H1 (cell line): ENCODE data around the gene MUC22. TPM values are rescaled to one million over a fixed set of nuclear protein-coding genes. Genes with fewer than 3 reads are reported as not detected.

Source experiments
- CTCF ChIP-seq, 3 experiments: IDR thresholded peaks; 1 replicate in 2 of 3; 2 replicates in 1 of 3; pipeline versions ENCODE4 v1.5.1 to v1.6.1; 2011; ENCODE audit warnings: low read length in 3 of 3, mild to moderate bottlenecking in 3 of 3, inconsistent platforms in 2 of 3, low read depth in 1 of 3, moderate library complexity in 1 of 3; ENCODE audit not compliant: insufficient read depth in 1 of 3; ENCODE audit errors: control extremely low read depth in 1 of 3
- EZH2 ChIP-seq: fragments of 200-600 bp; sonication (generic); IDR thresholded peaks from 2 replicates; pipeline ENCODE4 v1.7.1; 2012; ENCODE audit warnings: low read depth, mild to moderate bottlenecking, moderate library complexity, low read length, inconsistent platforms; ENCODE audit not compliant: severe bottlenecking
- GTF2F1 ChIP-seq: IDR thresholded peaks from 2 replicates; pipeline ENCODE4 v1.6.1; 2012; ENCODE audit warnings: low read depth, low read length, improper control_type of control experiment, borderline replicate concordance
- RFX5 ChIP-seq: IDR thresholded peaks from 2 replicates; pipeline ENCODE4 v1.6.1; 2011; ENCODE audit warnings: low read depth, low read length, improper control_type of control experiment, borderline replicate concordance
- SIRT6 ChIP-seq: IDR thresholded peaks from one replicate; pipeline ENCODE4 v1.7.1; 2012; ENCODE audit warnings: low read length, inconsistent platforms
- SP2 ChIP-seq: IDR thresholded peaks from 2 replicates; pipeline ENCODE4 v1.6.1; 2012; ENCODE audit warnings: mild to moderate bottlenecking, low read length, inconsistent platforms
- TAF1 ChIP-seq: IDR thresholded peaks from 2 replicates; pipeline ENCODE4 v1.6.1; 2011; ENCODE audit warnings: mild to moderate bottlenecking, low read depth, low read length
- polyA plus RNA-seq, 7 experiments: library from polyadenylated mRNA; depleted of rRNA in 3 of 7; stranded (reverse) in 5 of 7; unstranded in 2 of 7; fragments of >200 nt in 5 of 7; fragments of 200-250 nt in 2 of 7; gene quantifications; 1 replicate in 5 of 7; 2 replicates in 1 of 7; 4 replicates in 1 of 7; pipeline versions ENCODE4 v1.2.1 to v1.2.3, GENCODE V29; 2011 to 2013; ENCODE audit warnings: missing spikeins in 2 of 7, mixed read lengths in 2 of 7
- total RNA-seq: library from RNA; stranded (reverse); fragmentation: NEBNext Ultra II Directional; extraction: Animal tissue kit (Norgen Biotek cat#: 25700); gene quantifications from 2 replicates; pipeline ENCODE4 v1.2.1, GENCODE V29; 2021
- TF ChIP-seq, protein P1 (sequence below): IDR thresholded peaks from 2 replicates; pipeline ENCODE4 v1.6.1; 2011; ENCODE audit warnings: low read length, improper control_type of control experiment

The MUC22 gene
- total and polyA plus RNA-seq, 2 of the 8 experiments (the other 6 are each of a cell fraction or from before 2014, with no cell fraction given), result 0.02 TPM; not detected in 1

- TF ChIP-seq RFX5 (0 out of 2 replicates have a peak, but pooled peaks have one; percentile 6), EZH2 (no peak), SIRT6 (no peak), GTF2F1 (no peak), SP2 (no peak), TAF1 (0 out of 2 replicates have a peak, but pooled peaks have one; percentile 14), CTCF (IDR thresholded peaks at IDR 0.05; ENCODE audit: control extremely low read depth in 1 of 3, insufficient read depth in 1 of 3, low read depth in 1 of 3, low read length in 3 of 3) (peak; percentile 39 to 80 (median 65); a peak in 3 of 4 replicates)
- TF ChIP-seq, protein P1, sequence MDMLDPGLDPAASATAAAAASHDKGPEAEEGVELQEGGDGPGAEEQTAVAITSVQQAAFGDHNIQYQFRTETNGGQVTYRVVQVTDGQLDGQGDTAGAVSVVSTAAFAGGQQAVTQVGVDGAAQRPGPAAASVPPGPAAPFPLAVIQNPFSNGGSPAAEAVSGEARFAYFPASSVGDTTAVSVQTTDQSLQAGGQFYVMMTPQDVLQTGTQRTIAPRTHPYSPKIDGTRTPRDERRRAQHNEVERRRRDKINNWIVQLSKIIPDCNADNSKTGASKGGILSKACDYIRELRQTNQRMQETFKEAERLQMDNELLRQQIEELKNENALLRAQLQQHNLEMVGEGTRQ, result no peak
These were observed 28.1 kb upstream of the MUC22 start (continued) for GRCh38 chr6:30981942-30982772.
